Measurements from ENCODE around the gene BARX1.

- TF ChIP-seq CTCF (IDR thresholded peaks at IDR 0.05; ENCODE audit: low read depth, low read length) = no peak
- no peak for TF ChIP-seq EZH2phosphoT487 (IDR thresholded peaks at IDR 0.05; ENCODE audit: low read depth)
These were observed 52.9 kb downstream of the BARX1 start for GRCh38 chr9:93902051-93902779.

Measured in OCI-LY3 (cell line).